AML-193 (cell line): Measurements from ENCODE around the gene CIART.
"Not testable (repeated sequence)": the region's sequence is repeated elsewhere in the genome, so short reads cannot be mapped to it uniquely, and the experiment has no call there.

Source experiments
- DNase-seq, 2 experiments: peaks; one replicate each; lab custom pipeline; 2025; lab: John Stamatoyannopoulos, UW

The CIART gene

GRCh38 chr1:150281758-150282557 lies at the start of gene CIART:
Gene CIART, plus strand, starts transcription at chr1:150282554. Its CDS starts 714 bp downstream, at chr1:150283268.
- DNase-seq, result no peak

GRCh38 chr1:150232921-150233320 lies 49.4 kb upstream of the CIART start:
- not testable (repeated sequence) for DNase-seq

- DNase-seq, result peak; percentile 74 to 77
Measured at GRCh38 chr1:150233359-150234308, 48.7 kb upstream of the CIART start.

DNA sequence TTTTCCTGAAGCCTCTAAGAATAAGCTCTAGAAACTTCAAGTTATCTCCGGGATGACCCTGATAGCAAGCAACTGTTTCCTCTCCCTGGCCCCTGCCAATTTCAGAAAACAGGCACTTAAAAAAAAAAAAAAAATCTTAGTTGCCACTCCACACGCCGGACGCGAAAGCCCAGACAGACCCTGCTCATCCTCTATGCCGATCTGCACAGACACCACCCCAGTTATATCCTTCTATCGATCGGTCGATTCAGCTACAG lies 48.1 kb upstream of the CIART start:
- no peak for DNase-seq

GRCh38 chr1:150234566-150235293 lies 47.6 kb upstream of the CIART start:
- peak; percentile 82 to 83 for DNase-seq

DNA sequence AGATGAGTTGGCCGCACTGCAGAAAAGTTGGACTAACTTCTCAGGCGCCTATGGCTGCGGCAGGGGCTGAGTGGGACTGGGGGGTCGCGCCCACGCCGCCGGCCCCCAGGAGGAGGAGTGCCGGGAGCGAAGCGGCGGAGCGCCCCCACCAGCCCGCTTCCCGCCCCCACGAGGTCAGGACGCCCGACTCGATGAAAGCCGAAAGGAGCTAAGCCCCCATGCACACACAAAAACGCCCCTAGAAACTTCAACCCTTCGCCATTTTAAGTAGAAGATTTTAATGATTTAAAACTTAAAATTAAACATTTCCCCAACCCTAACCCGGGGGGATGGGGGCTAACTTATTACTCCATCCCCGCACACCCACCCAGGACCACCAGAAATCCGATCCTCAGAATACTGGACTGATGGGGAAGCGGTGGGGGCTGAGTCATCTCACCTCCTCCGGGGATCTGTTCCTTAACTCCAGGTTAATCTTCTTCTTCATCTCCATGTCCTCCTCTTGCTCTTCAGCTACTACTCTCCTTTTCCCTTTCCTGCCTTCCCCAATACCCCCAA lies 47.0 kb upstream of the CIART start:
- DNase-seq, result no peak

DNA sequence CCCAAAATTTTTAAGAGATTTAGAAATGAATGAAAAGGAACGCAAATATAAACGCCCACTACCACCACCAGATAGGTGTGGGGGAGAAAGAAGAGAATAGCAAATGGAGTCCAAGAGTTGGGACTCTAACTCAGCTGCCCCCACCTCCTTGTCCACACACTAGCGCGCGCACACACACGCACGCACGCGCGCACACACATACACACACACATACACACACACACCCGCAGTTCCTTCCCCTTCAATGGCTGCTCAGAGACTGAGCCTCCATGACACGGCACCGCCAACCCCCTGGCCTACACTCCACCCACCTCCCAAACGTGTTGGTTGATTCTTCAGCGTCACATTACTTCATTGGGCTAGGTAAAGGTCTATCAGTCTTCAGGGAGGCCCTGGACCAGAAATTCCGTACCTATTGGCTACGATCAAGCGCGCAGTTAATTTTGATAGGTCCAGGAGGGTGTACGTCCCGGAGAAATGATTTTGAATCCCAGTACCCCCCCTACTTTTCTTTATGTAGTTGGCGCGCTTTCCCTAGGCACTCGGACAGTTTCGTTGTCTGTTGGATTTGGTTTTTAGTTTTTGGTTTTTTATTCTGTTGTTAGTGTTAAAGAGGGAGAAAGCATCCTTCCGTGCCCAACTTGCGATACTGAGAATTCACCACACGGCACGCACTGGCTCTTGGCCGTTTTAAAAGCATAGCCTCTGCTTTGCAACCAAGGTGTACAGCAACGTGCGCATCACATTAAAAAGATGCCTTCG lies 46.3 kb upstream of the CIART start, which contains the start of gene ANP32E:
ANP32E (minus strand) TSS at position 261 of the 762 bp plus-strand sequence. CDS start 326 bp downstream, outside the sequence.
- peak; percentile 99 for DNase-seq

- DNase-seq, result no peak
Measured at GRCh38 chr1:150236614-150237100, 45.7 kb upstream of the CIART start.

DNA sequence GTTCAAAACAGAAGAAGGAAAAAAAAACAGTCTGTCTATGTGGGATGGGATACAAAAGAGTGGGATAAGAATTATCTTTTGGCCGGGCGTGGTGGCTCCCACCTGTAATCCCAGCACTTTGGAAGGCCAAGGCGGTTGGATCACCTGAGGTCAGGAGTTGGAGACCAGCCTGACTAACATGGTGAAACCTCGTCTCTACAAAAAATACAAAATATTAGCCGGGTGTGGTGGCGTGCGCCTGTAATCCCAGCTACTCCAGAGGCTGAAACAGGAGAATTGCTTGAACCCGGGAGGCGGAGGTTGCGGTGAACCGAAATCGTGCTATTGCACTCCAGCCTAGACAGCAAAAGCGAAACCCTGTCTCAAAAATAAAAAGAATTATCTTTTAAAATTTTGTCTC lies 45.2 kb upstream of the CIART start:
- not testable (repeated sequence) for DNase-seq

GRCh38 chr1:150237746-150238145 lies 44.6 kb upstream of the CIART start:
- DNase-seq, result no peak

- DNase-seq, result no peak
Measured at GRCh38 chr1:150243003-150243402, 39.4 kb upstream of the CIART start.

- DNase-seq, result peak; percentile 26 to 27
Measured at GRCh38 chr1:150249936-150250335, 32.4 kb upstream of the CIART start.

GRCh38 chr1:150256198-150256553 lies 26.2 kb upstream of the CIART start:
- no peak for DNase-seq

DNA sequence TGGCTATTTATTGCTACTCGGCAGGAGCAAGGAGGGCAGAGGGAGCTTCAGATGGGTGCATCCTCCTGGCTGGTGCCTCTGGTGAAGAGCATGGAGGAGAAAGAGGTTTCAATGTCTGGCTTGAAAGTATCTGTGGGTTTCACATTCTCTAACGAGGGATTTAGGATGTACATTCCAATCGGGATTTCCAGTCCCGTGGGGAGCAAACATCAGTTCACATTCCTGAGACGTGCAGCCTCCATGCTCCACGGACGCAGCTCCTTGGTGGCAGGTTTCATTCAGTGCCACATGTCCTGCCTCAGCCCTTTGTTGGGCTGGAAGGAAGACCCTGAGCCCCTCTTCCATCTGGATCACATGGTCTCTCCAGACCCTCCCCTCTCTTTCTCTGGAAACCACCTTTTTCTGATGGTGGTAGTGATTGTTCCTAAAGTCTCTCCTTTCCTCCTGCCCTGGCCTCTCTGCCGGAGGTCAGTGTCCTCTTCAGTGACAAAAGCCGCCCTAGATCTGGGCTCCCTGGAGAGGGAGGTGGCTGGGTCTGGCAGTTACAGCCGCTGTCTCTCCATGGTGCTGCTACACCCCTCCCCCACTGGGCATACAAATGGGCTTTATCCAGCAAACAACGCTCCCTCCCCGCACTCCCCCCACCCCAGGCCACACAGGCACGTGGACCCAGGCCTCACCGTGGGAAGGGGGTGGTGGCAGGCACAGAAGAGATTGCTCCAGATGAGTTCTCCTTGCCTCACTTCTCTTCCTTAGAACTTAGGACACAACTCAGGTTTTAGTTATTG lies 25.6 kb upstream of the CIART start:
- no peak for DNase-seq

DNA sequence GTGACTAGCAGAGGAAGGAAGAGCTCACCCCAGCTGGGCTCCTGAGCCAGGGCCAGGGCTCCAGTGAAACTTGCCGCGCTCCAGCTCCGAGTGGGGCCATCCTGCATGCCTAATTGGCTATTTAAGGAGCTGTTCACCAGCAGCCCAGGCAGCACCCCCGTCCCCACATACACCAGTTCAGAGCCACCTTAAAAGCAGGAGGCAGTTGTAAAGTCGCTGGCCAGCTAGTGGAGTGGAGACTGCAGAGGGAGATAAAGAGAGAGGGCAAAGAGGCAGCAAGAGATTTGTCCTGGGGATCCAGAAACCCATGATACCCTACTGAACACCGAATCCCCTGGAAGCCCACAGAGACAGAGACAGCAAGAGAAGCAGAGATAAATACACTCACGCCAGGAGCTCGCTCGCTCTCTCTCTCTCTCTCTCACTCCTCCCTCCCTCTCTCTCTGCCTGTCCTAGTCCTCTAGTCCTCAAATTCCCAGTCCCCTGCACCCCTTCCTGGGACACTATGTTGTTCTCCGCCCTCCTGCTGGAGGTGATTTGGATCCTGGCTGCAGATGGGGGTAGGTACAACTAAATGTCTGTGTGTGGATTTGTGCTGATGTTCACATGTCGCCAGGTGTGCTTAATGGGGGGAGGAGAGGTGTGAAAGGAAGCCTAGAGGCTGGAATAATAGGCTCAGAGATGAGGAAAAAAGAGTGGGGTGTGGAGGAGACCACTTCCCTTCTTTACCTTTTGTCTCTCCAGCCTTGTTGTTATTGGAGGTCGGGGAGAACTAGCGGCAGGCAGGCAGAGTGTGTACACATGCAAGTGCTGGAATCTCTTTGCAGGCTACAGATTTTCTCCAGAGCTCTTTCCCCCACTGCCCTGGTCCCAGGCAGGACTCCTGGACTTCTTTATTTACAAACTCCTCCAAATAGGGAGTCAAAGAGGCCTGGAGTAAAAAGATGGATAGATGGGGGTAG lies 24.4 kb upstream of the CIART start, which contains the start of gene CA14:
CA14 (plus strand) TSS at position 151 of the 962 bp plus-strand sequence; CDS start at position 506, 355 bp downstream.
- no peak for DNase-seq

GRCh38 chr1:150259217-150259616 lies 23.1 kb upstream of the CIART start:
- DNase-seq, result no peak

DNA sequence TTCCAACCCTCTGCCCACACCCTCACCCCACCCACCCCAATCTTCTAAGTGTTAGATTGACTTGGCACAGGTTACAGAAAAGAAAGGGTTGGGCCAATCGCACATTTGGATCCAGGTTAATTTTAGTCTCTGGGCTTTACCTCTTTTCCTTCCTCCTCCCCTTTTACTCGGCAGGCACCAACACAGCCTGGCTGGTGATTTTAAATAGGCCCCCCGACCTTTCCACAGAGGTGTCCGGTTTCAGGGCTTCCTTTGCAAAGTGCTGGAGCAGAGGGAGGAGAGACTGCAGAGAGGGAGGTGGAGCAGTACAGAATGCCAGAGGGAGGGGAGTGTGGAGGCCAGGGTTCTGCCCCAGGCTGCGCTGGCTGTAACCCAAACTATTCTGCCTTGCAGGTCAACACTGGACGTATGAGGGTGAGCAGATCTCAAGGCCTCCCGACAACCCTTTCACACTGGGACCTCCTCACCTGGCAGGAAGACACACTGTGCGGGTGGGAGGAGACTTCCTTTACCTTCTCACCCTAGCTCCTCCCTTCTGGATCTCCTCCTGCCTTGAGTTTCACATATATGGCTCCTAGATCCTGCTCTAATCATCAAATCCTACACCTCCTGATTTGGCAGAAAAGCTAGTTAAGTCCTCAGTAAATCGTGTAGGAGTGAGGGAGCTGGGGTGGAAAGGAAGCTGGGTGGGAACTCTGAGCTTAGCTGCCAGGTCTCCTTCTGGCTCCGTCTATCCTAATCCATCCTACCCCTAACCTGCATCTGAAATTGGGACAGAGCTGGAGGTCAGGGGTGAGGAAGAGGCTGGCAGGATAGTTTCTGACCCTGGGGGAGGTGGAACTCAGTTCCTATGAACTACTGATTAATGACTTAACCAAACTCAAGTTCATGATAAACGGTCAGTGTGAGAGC lies 22.3 kb upstream of the CIART start:
- no peak for DNase-seq

DNA sequence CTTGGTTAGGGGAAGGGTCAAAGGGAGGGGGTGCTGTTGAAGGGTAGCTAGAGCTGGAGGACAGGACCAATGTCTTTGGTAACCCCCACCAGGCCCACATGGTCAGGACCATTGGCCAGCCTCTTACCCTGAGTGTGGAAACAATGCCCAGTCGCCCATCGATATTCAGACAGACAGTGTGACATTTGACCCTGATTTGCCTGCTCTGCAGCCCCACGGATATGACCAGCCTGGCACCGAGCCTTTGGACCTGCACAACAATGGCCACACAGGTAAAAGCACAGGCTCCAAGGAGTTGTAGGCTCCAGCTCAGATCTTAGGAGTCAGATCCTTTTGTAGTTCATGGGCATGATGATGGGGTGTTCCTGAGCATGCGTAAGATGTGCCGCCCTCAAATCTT lies 21.0 kb upstream of the CIART start:
- no peak for DNase-seq
